Motor neuron (in vitro differentiated cells): ENCODE measurements around the gene PACSIN1. TPM values are rescaled to one million over a fixed set of nuclear protein-coding genes. Genes with fewer than 3 reads are reported as not detected.

Source experiments
- ATAC-seq, 8 experiments: fragments of 200-7000 bp; cut with Tn5 transposase; replicated peaks in 6 of 8; 2 replicates each; pipeline ENCODE4 v1.8.0; 2021; ENCODE audit warnings: mild to moderate bottlenecking in 8 of 8, moderate library complexity in 8 of 8
- H3K27ac ChIP-seq, 2 donors: fragments of 250-450 bp; sonication (Bioruptor Pico); 2 replicates each; pipeline ENCODE4 v1.9.0; 2021; ENCODE audit warnings: antibody characterized with exemption in 2 of 2, mild to moderate bottlenecking in 2 of 2, moderate library complexity in 1 of 2
- H3K4me1 ChIP-seq, 2 donors: fragments of 250-450 bp; sonication (Bioruptor Pico); replicated peaks in 1 of 2; 2 replicates each; pipeline ENCODE4 v1.6.1; 2021; ENCODE audit warnings: antibody characterized with exemption in 2 of 2, mild to moderate bottlenecking in 2 of 2, moderate library complexity in 1 of 2
- H3K4me3 ChIP-seq, 5 donors: fragments of 250-450 bp; sonication (Bioruptor Pico); 2 replicates each; pipeline ENCODE4 v1.9.0; 2021; ENCODE audit warnings: antibody characterized with exemption in 5 of 5, mild to moderate bottlenecking in 5 of 5, moderate library complexity in 4 of 5
- WGBS, 10 experiments: fragments of 450-650 bp; shearing (Covaris generic); methylation state at CpG; one replicate each; pipeline ENCODE4 v1.0.0; 2022; 5-methylcytosine and 5-hydroxymethylcytosine counted together
- in situ Hi-C, 9 experiments: fragments of 400-800 bp; cut with MboI; loops; one replicate each; pipeline ENCODE4 v1.15.0; 2021; ENCODE audit warnings: low sequenced_read_pairs in 9 of 9, low pct_unique_long_range_greater_than_20kb in 2 of 9; ENCODE audit not compliant: unreplicated experiment in 9 of 9
- total RNA-seq, 8 experiments: library from RNA; unstranded; fragments of 300-600 nt; gene quantifications; 2 replicates each; pipeline versions ENCODE4 v1.2.3 to v1.2.4, GENCODE V29; 2022

The PACSIN1 gene
- total RNA-seq, 8 experiments from 2014 or later, result 0.61 to 4.7 (median 1.3) TPM

DNA sequence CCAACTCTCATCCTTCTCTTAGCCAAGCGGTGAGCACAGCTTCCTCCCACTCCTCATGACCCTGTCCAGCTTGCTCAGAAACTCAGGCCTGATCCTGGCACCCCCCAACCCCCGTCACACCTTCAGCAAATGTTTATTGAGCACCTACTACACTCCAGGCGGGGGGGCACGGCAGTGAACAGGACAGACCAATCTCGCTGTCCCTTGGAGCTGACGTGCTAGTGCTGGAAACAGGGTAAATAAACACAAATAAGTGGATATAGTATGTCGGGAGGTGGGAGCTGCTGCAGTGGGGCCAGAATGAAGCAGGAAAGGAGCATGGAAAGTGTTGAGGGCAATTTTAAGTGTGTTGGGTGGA, 97.6 kb downstream of the PACSIN1 start:
- Histone ChIP-seq H3K27ac (no peak overlapping the region), H3K4me3 (no peak overlapping the region), H3K4me1 (peaks cover 17 to 22% of the 10 kb centered on the region in 2 donors)
- no peak for ATAC-seq
- WGBS, 10 experiments, result 55 to 95% (median 62%) methylated on average over 3 to 5 of the region's 7 CpGs; no CpG with 5 or more reads in 6 of the 10 experiments
- in situ Hi-C loops, result no loop called here

DNA sequence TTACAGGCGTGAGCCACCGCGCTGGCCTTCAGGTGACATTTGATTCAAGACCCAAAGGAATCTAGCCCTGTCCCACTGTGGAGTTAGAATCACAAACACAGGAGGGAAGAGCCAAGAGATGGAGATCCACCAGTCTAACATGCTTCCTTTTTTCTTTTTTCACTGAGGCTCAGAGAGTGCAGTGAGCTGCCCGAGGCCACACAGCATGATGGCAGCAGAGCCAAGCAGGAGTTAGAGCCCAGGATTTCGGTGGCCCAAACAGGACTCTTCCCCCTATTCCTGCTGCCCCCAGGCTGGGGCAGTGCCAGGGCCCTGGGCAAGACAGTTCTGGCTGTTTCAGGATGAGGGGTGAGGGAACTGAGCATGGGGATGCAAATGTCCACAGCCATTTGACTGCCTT, 98.3 kb downstream of the PACSIN1 start:
- Histone ChIP-seq H3K4me1 (peaks cover 17 to 22% of the 10 kb centered on the region in 2 donors), H3K4me3 (no peak overlapping the region), H3K27ac (no peak overlapping the region)
- WGBS, 10 experiments, result 40 to 100% (median 60%) methylated on average over 1 to 3 of the region's 5 CpGs; no CpG with 5 or more reads in 7 of the 10 experiments
- in situ Hi-C loops, result no loop called here
- ATAC-seq, result no peak

- no peak overlapping the region for H3K27ac ChIP-seq
- peak in 3 of 8 experiments; percentile 10 to 21 (median 12) for ATAC-seq
- in situ Hi-C loops, result no loop called here
- WGBS, 10 experiments, result 25 to 100% (median 63%) methylated on average over 1 to 4 of the region's 5 CpGs; no CpG with 5 or more reads in 6 of the 10 experiments
- peaks cover 7 to 9% of the 10 kb centered on the region in 2 donors for H3K4me1 ChIP-seq
- no peak overlapping the region for H3K4me3 ChIP-seq
These were observed 99.9 kb downstream of the PACSIN1 start for GRCh38 chr6:34565722-34566137.

GRCh38 chr6:34566830-34567546, 101.1 kb downstream of the PACSIN1 start:
- peaks cover 4 to 6% of the 10 kb centered on the region in 2 donors for H3K4me1 ChIP-seq
- no peak overlapping the region for H3K27ac ChIP-seq
- WGBS, 10 experiments, result 60 to 100% (median 74%) methylated on average over 1 to 6 of the region's 14 CpGs; no CpG with 5 or more reads in 6 of the 10 experiments
- in situ Hi-C loops, result no loop called here
- no peak for ATAC-seq
- H3K4me3 ChIP-seq, result no peak overlapping the region

DNA sequence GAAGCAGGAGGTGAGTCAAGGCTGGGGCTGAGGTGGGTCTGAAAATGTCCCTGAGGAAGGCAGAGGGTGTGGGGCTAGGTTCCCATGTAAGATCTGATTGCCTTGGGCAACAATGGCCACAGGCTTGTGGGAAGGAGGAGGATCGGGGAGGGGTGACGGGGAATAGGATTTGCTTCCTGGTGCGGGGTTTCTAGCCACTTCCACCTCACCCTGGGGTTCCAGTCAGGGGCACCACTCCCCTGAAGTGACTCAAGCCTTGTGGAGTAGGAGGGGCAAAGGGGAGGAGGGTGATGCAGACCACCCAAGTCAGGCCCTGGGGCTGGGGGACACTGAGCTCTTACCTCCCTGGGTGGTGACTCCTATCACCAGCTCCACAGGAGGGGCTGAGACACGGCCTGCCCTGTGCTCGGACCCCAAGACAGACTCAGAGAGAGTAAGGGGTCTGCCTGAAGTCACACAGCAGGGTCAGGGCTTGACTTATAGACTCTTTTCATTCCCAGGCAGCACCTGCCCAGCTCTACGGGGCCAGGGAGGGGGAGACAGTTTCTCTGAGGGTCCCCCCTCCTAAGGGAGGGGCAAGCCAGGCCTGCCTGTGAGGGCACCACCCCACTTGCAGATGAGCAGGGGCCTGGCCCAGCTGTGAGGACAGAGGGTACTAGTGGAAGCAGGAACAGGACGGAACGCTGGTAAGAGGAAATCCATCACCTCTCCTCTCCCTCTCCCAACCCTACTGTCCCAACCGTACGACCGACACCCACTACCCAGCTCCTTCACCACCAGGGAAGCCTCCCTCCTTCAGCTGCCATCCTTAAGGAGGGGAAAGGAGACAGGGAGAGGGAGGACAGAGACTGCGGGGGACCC, 102.7 kb downstream of the PACSIN1 start:
- Histone ChIP-seq H3K27ac (no peak overlapping the region), H3K4me1 (peaks cover 4 to 6% of the 10 kb centered on the region in 2 donors), H3K4me3 (no peak overlapping the region)
- WGBS, 10 experiments, result 13 to 80% (median 69%) methylated on average over 1 to 6 of the region's 12 CpGs; no CpG with 5 or more reads in 4 of the 10 experiments
- ATAC-seq, result peak in 4 of 8 experiments; percentile 12 to 60 (median 34)
- in situ Hi-C loops, result no loop called here

- in situ Hi-C loops, result no loop called here
- H3K4me3 ChIP-seq, result no peak overlapping the region
- 76 to 92% (median 86%) methylated on average over 2 to 5 of the region's 5 CpGs; no CpG with 5 or more reads in 6 of the 10 experiments for WGBS, 10 experiments
These were observed 103.6 kb downstream of the PACSIN1 start for GRCh38 chr6:34569361-34569973.

GRCh38 chr6:34570066-34570833, 104.4 kb downstream of the PACSIN1 start:
- in situ Hi-C loops, result no loop called here
- Histone ChIP-seq H3K27ac (no peak overlapping the region), H3K4me3 (no peak overlapping the region), H3K4me1 (peaks cover 4 to 6% of the 10 kb centered on the region in 2 donors)
- 40 to 100% (median 90%) methylated on average over 1 to 12 of the region's 21 CpGs; no CpG with 5 or more reads in 1 of the 10 experiments for WGBS, 10 experiments
- no peak for ATAC-seq

More at GRCh38 chr6:34569361-34569973, 103.6 kb downstream of the PACSIN1 start:
- Histone ChIP-seq H3K27ac (no peak overlapping the region), H3K4me1 (peaks cover 4 to 6% of the 10 kb centered on the region in 2 donors)
- no peak for ATAC-seq

DNA sequence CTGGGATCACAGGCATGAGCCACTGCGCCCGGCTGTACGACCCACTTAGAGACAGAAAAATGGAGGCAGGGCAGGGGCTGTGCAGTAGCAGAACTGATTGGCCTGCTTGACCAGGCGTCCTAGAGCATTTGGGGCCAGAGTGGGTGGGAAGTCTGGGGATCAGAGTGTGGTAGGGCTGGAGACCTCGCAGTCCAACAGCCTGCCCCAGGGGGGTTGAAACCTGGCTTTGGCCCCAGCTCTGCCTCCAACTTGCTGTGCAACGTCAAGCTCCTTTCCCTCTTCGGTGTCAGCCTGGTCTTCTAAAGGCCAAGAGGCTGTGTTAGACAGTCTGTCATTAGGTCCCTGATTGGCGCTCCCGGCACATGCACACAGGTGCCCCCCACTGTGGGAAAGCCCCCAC, 105.5 kb downstream of the PACSIN1 start:
- Histone ChIP-seq H3K27ac (no peak overlapping the region), H3K4me3 (no peak overlapping the region), H3K4me1 (no peaks in the 10 kb centered on the region)
- WGBS, 10 experiments, result 28 to 100% (median 86%) methylated on average over 2 to 3 of the region's 9 CpGs; no CpG with 5 or more reads in 4 of the 10 experiments
- in situ Hi-C loops, result no loop called here
- ATAC-seq, result no peak

DNA sequence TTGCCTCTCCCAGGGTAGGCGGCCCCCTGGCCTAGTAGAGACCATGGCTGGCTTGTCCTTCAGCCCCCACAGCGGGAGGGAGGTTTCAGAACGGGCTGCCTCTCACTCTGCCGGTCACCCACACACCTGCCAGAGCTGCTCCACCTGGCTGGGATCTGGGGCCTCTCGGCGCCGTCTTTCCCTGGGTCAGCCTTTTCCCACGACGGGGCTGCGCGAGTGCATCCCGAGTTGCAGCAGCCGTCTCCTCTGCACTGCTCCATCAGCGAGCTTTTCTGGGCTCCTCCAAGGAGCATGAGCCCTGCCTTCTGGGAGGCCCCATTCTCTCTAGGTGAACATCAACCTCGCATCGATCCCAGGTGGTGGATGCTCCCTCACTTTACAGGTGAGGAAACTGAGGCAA, 106.1 kb downstream of the PACSIN1 start:
- WGBS, 10 experiments, result 41 to 94% (median 78%) methylated on average over 1 to 5 of the region's 16 CpGs; no CpG with 5 or more reads in 5 of the 10 experiments

DNA sequence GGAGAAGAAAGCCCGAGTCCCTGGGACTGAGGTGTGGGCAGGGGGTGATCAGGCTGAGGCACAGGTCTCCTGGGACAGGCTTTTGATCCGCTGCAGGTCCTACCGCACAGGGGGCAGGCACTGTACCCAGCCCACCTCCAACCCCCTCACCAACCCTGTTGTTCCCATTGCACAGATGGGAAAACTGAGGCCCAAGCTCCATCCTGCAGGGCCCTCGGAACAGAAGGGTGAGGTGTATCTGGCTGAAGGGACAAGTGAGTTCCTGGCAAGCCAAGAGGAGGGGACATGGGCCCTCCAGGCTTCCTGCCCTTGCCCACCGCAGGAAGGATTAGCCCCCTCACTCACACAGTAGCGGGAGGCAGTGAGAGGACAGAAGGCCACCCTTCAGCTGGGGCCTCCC, 106.7 kb downstream of the PACSIN1 start:
- no peaks in the 10 kb centered on the region for H3K4me1 ChIP-seq
- in situ Hi-C loops, result no loop called here
- no peak for ATAC-seq
- 76 to 100% (median 80%) methylated on average over 2 of the region's 6 CpGs; no CpG with 5 or more reads in 6 of the 10 experiments for WGBS, 10 experiments
- no peak overlapping the region for H3K4me3 ChIP-seq
- H3K27ac ChIP-seq, result no peak overlapping the region

More for the DNA sequence above, 106.1 kb downstream of the PACSIN1 start:
- in situ Hi-C loops, result no loop called here
- ATAC-seq, result no peak
- H3K4me1 ChIP-seq, result no peaks in the 10 kb centered on the region
- no peak overlapping the region for H3K27ac ChIP-seq
- H3K4me3 ChIP-seq, result no peak overlapping the region

- in situ Hi-C loops, result no loop called here
- H3K4me1 ChIP-seq, result no peaks in the 10 kb centered on the region
- no peak overlapping the region for H3K4me3 ChIP-seq
- WGBS, 10 experiments, result 51 to 100% (median 84%) methylated on average over 1 to 4 of the region's 8 CpGs; no CpG with 5 or more reads in 4 of the 10 experiments
- no peak for ATAC-seq
- no peak overlapping the region for H3K27ac ChIP-seq
These were observed 107.8 kb downstream of the PACSIN1 start for GRCh38 chr6:34573567-34574183.
